ENCODE results near the gene TBC1D23. TPM values are rescaled to one million over a fixed set of nuclear protein-coding genes. Genes with fewer than 3 reads are reported as not detected.

Gene TBC1D23
- total RNA-seq, 1 donor from 2014 or later: 36.6 TPM

DNA sequence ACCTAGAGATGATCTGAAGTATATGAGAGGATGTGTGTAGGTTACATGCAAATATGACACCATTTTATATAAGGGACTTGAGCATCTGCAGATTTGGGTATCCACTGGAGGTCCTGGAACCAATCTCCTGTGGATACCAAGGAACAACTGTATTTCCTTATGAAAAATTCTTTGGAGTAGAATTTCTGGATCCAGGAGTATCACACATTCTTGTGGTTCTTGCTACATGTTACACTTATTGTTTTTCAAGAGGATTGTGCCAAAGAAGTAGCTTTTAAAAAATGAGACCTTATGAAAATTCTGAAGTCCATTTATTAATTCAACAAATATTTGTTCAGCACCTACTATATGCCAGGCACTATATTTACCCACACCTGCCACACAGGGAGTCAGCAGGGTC is 15.7 kb upstream of the TBC1D23 start:
- no peak overlapping the region for H3K4me3 ChIP-seq (ENCODE audit: low read depth, low read length)
- DNase-seq (ENCODE audit: low read depth): no peak
- no peak for FAIRE-seq
- TF ChIP-seq CTCF (IDR thresholded peaks at IDR 0.05; ENCODE audit: insufficient read depth, low read length, severe bottlenecking): no peak
- H3K27me3 ChIP-seq (ENCODE audit: control insufficient read depth, insufficient read depth, low read length): no peaks in the 10 kb centered on the region
- no peaks in the 10 kb centered on the region for H3K36me3 ChIP-seq (ENCODE audit: control insufficient read depth, insufficient read depth, low read length)

DNA sequence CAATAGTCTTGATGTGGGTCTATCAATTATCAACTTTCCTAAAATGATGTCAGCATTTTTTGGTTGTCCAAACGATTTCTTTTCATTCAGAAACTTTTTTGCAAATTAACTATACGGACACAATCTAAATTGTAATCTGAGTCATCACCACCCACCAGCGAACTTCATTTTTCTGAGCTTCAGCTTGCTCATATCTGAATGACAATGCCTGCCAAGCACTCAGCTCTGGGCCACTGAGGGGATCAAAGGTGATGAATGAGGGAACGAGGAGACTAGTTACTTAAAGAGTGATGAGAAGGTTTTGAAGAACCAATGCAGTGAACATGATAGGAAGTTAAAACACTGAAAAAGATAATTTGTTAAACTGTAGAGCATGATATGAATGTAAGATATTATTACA is 14.9 kb upstream of the TBC1D23 start:
- no peak for FAIRE-seq
- no peaks in the 10 kb centered on the region for H3K27me3 ChIP-seq (ENCODE audit: control insufficient read depth, insufficient read depth, low read length)

DNA sequence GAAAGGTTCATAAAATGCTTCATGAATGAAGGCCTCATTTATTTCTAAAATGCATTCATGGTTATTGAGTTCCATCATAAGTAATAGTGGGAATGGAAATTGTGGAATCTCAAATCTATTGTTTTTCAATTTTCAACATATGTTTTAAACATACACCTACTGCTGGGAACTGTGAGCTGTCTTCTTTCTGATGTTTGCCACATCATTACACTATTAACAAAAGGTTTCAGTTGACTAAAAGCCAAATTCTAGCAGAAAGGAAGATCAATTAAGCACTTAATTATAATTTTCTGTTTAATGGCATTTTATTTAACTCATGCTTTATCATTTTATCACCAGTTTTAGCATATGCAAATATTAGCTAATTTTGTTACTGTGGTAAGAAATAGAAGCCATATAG is 13.8 kb upstream of the TBC1D23 start:
- no peak for DNase-seq (ENCODE audit: low read depth)

More for the DNA sequence above, 14.9 kb upstream of the TBC1D23 start:
- DNase-seq (ENCODE audit: low read depth): no peak
- TF ChIP-seq CTCF (IDR thresholded peaks at IDR 0.05; ENCODE audit: insufficient read depth, low read length, severe bottlenecking): no peak
- no peak overlapping the region for H3K4me3 ChIP-seq (ENCODE audit: low read depth, low read length)
- no peaks in the 10 kb centered on the region for H3K36me3 ChIP-seq (ENCODE audit: control insufficient read depth, insufficient read depth, low read length)

DNA sequence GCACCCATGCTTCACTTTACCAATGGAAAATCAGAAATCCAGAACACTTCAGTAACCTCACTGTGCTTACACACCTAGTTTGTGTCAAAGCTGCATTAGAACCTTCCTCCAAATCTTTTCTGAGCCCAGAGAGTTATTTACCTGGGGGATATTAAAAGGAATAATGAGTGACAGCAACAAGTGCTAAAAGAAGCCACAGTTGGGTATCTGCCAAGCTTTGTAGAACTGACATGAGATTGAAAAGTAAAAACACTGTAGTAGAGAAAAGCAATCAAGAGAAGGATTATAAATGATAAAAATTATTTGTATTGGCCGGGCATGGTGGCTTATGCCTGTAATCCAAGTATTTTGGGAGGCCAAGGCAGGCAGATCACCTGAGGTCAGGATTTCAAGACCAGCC is 8.8 kb upstream of the TBC1D23 start:
- no peak for TF ChIP-seq CTCF (IDR thresholded peaks at IDR 0.05; ENCODE audit: insufficient read depth, low read length, severe bottlenecking)
- H3K4me3 ChIP-seq (ENCODE audit: low read depth, low read length): no peak overlapping the region
- H3K27me3 ChIP-seq (ENCODE audit: control insufficient read depth, insufficient read depth, low read length): no peaks in the 10 kb centered on the region
- H3K36me3 ChIP-seq (ENCODE audit: control insufficient read depth, insufficient read depth, low read length): no peaks in the 10 kb centered on the region
- DNase-seq (ENCODE audit: low read depth) (no peak), FAIRE-seq (no peak)

More for the DNA sequence above, 13.8 kb upstream of the TBC1D23 start:
- TF ChIP-seq CTCF (IDR thresholded peaks at IDR 0.05; ENCODE audit: insufficient read depth, low read length, severe bottlenecking): no peak
- FAIRE-seq: no peak
- H3K4me3 ChIP-seq (ENCODE audit: low read depth, low read length): no peak overlapping the region
- H3K36me3 ChIP-seq (ENCODE audit: control insufficient read depth, insufficient read depth, low read length): no peaks in the 10 kb centered on the region
- no peaks in the 10 kb centered on the region for H3K27me3 ChIP-seq (ENCODE audit: control insufficient read depth, insufficient read depth, low read length)

DNA sequence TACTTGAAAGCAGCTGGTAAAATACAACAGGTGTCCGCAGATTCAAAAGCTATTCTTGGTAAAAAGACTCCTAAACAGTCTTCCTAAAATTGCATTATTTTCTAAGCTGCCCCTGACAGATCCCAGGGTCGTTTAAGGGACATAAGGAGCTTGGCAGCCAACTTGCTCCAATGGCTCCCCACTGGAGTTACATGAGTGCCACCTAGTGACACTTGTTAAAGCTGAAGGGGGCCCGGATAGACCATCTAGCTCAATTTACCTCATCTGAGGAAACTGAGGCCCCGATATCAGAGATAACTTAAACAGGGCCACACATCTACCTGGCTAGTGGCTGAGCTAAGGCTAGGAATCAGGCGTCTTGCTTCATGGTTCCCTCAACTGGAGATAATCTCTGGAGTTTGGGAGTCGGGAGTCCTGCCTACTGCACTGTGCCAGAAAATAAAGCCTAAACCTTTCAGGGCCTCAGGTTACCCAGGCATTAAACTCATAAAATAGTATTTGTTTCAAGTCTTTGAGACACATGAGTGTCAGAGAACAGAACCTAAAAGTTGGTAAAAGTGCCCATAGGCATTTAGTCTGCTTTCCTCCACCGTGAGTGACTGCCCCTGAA is 6.5 kb upstream of the TBC1D23 start:
- peak; percentile 71 for TF ChIP-seq CTCF (IDR thresholded peaks at IDR 0.05; ENCODE audit: insufficient read depth, low read length, severe bottlenecking)
- Histone ChIP-seq H3K27me3 (ENCODE audit: control insufficient read depth, insufficient read depth, low read length) (no peaks in the 10 kb centered on the region), H3K4me3 (ENCODE audit: low read depth, low read length) (no peak overlapping the region), H3K36me3 (ENCODE audit: control insufficient read depth, insufficient read depth, low read length) (no peaks in the 10 kb centered on the region)
- FAIRE-seq: no peak
- peak; percentile 41 for DNase-seq (ENCODE audit: low read depth)

GRCh38 chr3:100256731-100257151 is 4.1 kb upstream of the TBC1D23 start:
- DNase-seq (ENCODE audit: low read depth): no peak
- Histone ChIP-seq H3K36me3 (ENCODE audit: control insufficient read depth, insufficient read depth, low read length) (no peaks in the 10 kb centered on the region), H3K4me3 (ENCODE audit: low read depth, low read length) (no peak overlapping the region), H3K27me3 (ENCODE audit: control insufficient read depth, insufficient read depth, low read length) (no peaks in the 10 kb centered on the region)
- no peak for TF ChIP-seq CTCF (IDR thresholded peaks at IDR 0.05; ENCODE audit: insufficient read depth, low read length, severe bottlenecking)
- FAIRE-seq: no peak

Data from bronchial epithelial cell (primary cell).